ENCODE data around the gene GOLGA6C. TPM values are rescaled to one million over a fixed set of nuclear protein-coding genes. Genes with fewer than 3 reads are reported as not detected.

GOLGA6C gene
- total RNA-seq, result not detected in 2 replicates

DNA sequence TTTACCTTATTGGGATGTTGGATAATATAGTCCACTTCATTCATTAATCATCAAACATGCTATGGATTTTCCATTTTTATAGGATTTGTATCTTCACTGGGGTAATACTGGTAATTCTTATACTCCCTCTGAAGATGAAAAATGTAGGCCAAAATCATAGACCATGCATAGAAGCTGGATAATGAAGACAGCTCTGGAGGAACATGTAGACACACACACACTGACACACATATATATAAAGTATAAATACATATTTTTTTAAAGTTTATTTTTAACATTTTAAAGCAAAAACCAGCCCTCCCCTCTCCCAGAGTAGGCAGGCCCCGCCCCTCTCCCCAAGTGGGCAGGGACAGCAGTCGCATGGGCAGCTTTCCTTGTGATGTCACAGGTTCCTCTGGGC is at the start of gene GOLGA6C:
Gene GOLGA6C, plus strand, starts transcription at position 301 of the 400 bp plus-strand sequence. CDS start 265 bp downstream, outside the sequence.

DNA sequence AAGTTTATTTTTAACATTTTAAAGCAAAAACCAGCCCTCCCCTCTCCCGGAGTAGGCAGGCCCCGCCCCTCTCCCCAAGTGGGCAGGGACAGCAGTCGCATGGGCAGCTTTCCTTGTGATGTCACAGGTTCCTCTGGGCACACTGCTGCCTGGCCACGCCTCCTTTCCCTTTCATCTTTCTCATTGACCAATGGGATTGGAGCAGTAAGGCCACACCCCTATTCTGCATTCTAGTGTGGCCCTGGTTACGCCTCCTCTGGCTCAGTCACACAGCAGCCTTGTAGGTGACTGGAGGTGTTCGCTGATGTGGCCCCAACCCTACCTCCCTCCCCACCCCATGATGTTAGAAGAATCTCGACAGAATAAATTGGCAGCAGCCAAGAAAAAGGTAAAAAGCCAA is 24.4 kb downstream of the GOLGA6C start, which contains the start of gene GOLGA6D:
Gene GOLGA6D, plus strand, starts transcription at position 264 of the 400 bp plus-strand sequence. Its CDS starts 41 bp downstream, at position 305.

Other genes starting within 250 kb of the GOLGA6C start
- gene PPCDC, start 234.7 kb upstream of the GOLGA6C start, total RNA-seq, result 6.8 and 10.9 TPM in 2 replicates
- gene C15orf39, start 56.5 kb upstream of the GOLGA6C start, total RNA-seq, result 2.7 and 15.6 TPM in 2 replicates
- under 0.01 TPM in 1 of 2 replicates, not detected in the other for gene GOLGA6D, start 24.5 kb downstream of the GOLGA6C start, total RNA-seq
- 22.2 and 31.2 TPM in 2 replicates for gene COMMD4, start 77.7 kb downstream of the GOLGA6C start, total RNA-seq
- 3.1 and 10.7 TPM in 2 replicates for gene NEIL1, start 88.7 kb downstream of the GOLGA6C start, total RNA-seq
- 75.9 and 76.0 TPM in 2 replicates for gene MAN2C1, start 110.3 kb downstream of the GOLGA6C start, total RNA-seq
- gene SIN3A, start 193.4 kb downstream of the GOLGA6C start, total RNA-seq, result 20.5 and 48.7 TPM in 2 replicates

Data from nasal cavity respiratory epithelium epithelial cell of viscerocranial mucosa (primary cell).